ENCODE results near the gene DEPP1. TPM values are rescaled to one million over a fixed set of nuclear protein-coding genes. Genes with fewer than 3 reads are reported as not detected.

Gene DEPP1
- total and polyA plus RNA-seq, 2 of the 13 experiments (the other 11 are each of a cell fraction or from before 2014, with no cell fraction given): 14.8 to 270 TPM

DNA sequence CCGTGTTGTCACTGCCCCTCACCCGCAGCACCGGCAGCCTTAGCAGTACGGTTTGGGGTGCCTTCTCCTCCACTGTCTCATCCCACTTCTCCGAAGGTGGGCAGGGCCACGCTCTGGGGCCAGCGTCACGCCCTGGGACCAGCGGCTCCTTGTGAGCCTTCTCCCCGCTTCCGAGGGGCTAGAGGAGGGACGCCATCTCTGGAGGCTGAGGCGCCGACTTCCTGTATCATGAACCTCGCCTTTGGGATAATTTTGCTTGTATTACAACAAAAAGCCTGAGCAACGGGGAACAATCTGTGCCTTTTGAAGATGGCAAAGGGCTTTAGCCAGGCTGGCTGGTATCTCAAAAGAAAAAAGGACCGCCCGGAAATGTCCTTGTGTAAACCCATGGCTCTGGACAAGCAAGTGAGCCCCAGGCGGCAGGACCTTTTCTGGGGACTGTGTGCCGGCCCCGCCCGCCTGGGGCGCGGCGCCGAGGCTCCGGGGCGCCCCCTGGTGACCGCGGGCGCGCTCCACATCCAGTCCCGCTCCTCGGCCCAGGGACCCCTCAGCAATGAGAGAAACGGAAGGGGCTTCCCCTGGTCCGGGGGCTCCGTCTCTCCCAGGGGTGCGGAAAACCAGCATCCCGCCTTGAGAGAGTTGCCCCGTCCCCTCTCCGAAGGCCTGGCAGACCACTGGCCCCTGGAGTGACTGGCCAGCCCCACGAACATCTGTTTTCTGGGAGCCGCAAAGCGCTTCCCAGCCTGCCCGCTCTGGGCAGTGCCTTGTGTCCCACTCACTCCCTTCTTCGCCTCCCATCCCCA lies 3.8 kb downstream of the DEPP1 start (continued):
- no peak for TF ChIP-seq ZNF546 (CRISPR knock-in tag; conservative IDR thresholded peaks at IDR 0.05)
- TF ChIP-seq, protein P1, sequence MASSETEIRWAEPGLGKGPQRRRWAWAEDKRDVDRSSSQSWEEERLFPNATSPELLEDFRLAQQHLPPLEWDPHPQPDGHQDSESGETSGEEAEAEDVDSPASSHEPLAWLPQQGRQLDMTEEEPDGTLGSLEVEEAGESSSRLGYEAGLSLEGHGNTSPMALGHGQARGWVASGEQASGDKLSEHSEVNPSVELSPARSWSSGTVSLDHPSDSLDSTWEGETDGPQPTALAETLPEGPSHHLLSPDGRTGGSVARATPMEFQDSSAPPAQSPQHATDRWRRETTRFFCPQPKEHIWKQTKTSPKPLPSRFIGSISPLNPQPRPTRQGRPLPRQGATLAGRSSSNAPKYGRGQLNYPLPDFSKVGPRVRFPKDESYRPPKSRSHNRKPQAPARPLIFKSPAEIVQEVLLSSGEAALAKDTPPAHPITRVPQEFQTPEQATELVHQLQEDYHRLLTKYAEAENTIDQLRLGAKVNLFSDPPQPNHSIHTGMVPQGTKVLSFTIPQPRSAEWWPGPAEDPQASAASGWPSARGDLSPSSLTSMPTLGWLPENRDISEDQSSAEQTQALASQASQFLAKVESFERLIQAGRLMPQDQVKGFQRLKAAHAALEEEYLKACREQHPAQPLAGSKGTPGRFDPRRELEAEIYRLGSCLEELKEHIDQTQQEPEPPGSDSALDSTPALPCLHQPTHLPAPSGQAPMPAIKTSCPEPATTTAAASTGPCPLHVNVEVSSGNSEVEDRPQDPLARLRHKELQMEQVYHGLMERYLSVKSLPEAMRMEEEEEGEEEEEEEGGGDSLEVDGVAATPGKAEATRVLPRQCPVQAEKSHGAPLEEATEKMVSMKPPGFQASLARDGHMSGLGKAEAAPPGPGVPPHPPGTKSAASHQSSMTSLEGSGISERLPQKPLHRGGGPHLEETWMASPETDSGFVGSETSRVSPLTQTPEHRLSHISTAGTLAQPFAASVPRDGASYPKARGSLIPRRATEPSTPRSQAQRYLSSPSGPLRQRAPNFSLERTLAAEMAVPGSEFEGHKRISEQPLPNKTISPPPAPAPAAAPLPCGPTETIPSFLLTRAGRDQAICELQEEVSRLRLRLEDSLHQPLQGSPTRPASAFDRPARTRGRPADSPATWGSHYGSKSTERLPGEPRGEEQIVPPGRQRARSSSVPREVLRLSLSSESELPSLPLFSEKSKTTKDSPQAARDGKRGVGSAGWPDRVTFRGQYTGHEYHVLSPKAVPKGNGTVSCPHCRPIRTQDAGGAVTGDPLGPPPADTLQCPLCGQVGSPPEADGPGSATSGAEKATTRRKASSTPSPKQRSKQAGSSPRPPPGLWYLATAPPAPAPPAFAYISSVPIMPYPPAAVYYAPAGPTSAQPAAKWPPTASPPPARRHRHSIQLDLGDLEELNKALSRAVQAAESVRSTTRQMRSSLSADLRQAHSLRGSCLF (CRISPR knock-in tag; IDR thresholded peaks at IDR 0.05; ENCODE audit: borderline replicate concordance): no peak
- TF ChIP-seq, protein P2, sequence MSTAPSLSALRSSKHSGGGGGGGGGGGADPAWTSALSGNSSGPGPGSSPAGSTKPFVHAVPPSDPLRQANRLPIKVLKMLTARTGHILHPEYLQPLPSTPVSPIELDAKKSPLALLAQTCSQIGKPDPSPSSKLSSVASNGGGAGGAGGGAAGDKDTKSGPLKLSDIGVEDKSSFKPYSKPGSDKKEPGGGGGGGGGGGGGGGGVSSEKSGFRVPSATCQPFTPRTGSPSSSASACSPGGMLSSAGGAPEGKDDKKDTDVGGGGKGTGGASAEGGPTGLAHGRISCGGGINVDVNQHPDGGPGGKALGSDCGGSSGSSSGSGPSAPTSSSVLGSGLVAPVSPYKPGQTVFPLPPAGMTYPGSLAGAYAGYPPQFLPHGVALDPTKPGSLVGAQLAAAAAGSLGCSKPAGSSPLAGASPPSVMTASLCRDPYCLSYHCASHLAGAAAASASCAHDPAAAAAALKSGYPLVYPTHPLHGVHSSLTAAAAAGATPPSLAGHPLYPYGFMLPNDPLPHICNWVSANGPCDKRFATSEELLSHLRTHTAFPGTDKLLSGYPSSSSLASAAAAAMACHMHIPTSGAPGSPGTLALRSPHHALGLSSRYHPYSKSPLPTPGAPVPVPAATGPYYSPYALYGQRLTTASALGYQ (CRISPR knock-in tag; IDR thresholded peaks at IDR 0.05): no peak
- peak; percentile 44; the same call in 1 of the 3 replicates for TF ChIP-seq MXI1 (IDR thresholded peaks at IDR 0.05; ENCODE audit: borderline replicate concordance, low read depth, low read length)
- no peak for TF ChIP-seq HCFC1 (IDR thresholded peaks at IDR 0.05; ENCODE audit: low read depth, low read length)
- TF ChIP-seq, protein P3, sequence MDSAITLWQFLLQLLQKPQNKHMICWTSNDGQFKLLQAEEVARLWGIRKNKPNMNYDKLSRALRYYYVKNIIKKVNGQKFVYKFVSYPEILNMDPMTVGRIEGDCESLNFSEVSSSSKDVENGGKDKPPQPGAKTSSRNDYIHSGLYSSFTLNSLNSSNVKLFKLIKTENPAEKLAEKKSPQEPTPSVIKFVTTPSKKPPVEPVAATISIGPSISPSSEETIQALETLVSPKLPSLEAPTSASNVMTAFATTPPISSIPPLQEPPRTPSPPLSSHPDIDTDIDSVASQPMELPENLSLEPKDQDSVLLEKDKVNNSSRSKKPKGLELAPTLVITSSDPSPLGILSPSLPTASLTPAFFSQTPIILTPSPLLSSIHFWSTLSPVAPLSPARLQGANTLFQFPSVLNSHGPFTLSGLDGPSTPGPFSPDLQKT (CRISPR knock-in tag; IDR thresholded peaks at IDR 0.05; ENCODE audit: borderline replicate concordance): no peak
- no peak for TF ChIP-seq ZNF24 (IDR thresholded peaks at IDR 0.05)
- no peak for TF ChIP-seq ZFP37 (CRISPR knock-in tag; IDR thresholded peaks at IDR 0.05; ENCODE audit: borderline replicate concordance)
- TF ChIP-seq ZNF501 (CRISPR knock-in tag; IDR thresholded peaks at IDR 0.05): no peak
- peak; percentile 20; the same call in 1 of the 2 replicates for TF ChIP-seq ZNF605 (CRISPR knock-in tag; IDR thresholded peaks at IDR 0.05)
- no peak for TF ChIP-seq FOXK2 (IDR thresholded peaks at IDR 0.05)
- TF ChIP-seq, protein P4, sequence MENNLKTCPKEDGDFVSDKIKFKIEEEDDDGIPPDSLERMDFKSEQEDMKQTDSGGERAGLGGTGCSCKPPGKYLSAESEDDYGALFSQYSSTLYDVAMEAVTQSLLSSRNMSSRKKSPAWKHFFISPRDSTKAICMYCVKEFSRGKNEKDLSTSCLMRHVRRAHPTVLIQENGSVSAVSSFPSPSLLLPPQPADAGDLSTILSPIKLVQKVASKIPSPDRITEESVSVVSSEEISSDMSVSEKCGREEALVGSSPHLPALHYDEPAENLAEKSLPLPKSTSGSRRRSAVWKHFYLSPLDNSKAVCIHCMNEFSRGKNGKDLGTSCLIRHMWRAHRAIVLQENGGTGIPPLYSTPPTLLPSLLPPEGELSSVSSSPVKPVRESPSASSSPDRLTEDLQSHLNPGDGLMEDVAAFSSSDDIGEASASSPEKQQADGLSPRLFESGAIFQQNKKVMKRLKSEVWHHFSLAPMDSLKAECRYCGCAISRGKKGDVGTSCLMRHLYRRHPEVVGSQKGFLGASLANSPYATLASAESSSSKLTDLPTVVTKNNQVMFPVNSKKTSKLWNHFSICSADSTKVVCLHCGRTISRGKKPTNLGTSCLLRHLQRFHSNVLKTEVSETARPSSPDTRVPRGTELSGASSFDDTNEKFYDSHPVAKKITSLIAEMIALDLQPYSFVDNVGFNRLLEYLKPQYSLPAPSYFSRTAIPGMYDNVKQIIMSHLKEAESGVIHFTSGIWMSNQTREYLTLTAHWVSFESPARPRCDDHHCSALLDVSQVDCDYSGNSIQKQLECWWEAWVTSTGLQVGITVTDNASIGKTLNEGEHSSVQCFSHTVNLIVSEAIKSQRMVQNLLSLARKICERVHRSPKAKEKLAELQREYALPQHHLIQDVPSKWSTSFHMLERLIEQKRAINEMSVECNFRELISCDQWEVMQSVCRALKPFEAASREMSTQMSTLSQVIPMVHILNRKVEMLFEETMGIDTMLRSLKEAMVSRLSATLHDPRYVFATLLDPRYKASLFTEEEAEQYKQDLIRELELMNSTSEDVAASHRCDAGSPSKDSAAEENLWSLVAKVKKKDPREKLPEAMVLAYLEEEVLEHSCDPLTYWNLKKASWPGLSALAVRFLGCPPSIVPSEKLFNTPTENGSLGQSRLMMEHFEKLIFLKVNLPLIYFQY (CRISPR knock-in tag; IDR thresholded peaks at IDR 0.05; ENCODE audit: borderline replicate concordance): peak; percentile 80
- TF ChIP-seq SCMH1 (CRISPR knock-in tag; IDR thresholded peaks at IDR 0.05; ENCODE audit: borderline replicate concordance): no peak
- TF ChIP-seq, protein P5, sequence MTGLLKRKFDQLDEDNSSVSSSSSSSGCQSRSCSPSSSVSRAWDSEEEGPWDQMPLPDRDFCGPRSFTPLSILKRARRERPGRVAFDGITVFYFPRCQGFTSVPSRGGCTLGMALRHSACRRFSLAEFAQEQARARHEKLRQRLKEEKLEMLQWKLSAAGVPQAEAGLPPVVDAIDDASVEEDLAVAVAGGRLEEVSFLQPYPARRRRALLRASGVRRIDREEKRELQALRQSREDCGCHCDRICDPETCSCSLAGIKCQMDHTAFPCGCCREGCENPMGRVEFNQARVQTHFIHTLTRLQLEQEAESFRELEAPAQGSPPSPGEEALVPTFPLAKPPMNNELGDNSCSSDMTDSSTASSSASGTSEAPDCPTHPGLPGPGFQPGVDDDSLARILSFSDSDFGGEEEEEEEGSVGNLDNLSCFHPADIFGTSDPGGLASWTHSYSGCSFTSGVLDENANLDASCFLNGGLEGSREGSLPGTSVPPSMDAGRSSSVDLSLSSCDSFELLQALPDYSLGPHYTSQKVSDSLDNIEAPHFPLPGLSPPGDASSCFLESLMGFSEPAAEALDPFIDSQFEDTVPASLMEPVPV (CRISPR knock-in tag; IDR thresholded peaks at IDR 0.05): no peak
